ENCODE data around the gene ZNF782.
A peak's percentile ranks its signal among the peaks of the same experiment; 100 is the strongest.

The ZNF782 gene

DNA sequence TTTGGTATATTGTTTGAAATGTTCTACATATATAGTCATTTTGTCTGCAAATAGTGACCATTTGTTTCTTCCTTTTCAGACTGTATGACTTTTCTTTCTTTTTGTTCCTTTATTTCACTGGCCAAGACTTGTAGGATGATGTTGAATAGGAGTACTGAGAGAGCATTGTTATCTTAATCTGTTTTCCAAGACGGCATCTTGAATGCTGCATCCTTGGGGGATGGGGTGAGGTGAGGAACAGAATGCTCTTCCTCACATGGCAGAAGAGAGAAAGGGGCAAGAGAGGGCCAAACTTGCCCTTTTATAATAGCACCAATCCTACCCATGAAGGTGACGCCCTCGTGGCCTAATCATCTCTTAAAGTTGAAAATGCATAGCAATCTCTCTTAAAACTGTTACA lies 72.8 kb downstream of the ZNF782 start:
- Mint-ChIP-seq H3K4me1 (ENCODE audit: low read depth) (peaks cover 38% of the 10 kb centered on the region), H3K36me3 (ENCODE audit: low read depth) (peaks cover 24% of the 10 kb centered on the region), H3K4me3 (no peak overlapping the region), H3K27me3 (no peaks in the 10 kb centered on the region), H3K27ac (no peak overlapping the region), H3K9me3 (peaks cover 12% of the 10 kb centered on the region)

DNA sequence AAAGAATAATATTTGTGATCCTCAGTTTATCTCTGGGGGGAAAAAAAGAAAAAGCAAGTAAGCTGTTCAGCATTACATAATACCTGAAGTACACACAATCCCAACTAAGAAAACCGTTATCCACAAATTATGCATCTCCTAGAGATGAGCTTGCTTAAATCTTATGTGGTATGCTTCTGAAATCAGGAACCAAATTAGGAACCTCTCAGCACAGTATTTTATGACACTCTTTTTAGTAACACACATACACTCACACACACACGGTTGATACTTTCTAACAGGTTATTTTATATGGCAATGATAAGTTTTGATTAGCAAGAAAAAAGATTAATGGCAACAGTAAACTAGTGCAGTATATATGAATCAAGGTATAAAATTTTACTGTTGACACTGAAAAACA lies 75.2 kb downstream of the ZNF782 start:
- H3K9me3 Mint-ChIP-seq, result peaks cover 9% of the 10 kb centered on the region
- peak overlapping the region; percentile 96 for H3K4me3 Mint-ChIP-seq
- no peaks in the 10 kb centered on the region for H3K27me3 Mint-ChIP-seq
- H3K4me1 Mint-ChIP-seq (ENCODE audit: low read depth), result peaks cover 41% of the 10 kb centered on the region
- peak overlapping the region; percentile 36 for H3K27ac Mint-ChIP-seq
- H3K36me3 Mint-ChIP-seq (ENCODE audit: low read depth), result peaks cover 29% of the 10 kb centered on the region

DNA sequence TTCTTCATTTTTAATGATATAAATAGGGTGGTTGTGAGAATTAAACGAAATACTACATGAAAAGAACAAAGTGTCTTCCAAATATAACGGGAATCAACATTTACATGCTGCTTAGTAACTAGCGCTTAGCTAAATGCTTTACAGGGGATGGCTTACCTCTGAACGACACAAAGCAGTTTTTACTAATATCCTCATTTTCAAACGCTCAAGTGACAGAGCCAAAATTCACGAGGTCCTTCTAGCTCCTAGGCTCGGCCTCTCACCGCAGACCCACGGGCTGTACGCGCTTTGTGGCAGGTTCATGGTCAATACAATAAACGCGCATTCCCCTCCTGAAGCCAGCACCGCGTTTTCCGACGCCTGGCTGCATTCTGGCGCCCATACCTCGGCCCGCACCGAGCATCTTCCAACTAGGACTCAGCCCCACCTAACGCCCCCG lies 76.9 kb downstream of the ZNF782 start:
- Mint-ChIP-seq H3K27ac (peak overlapping the region; percentile 83), H3K4me3 (peak overlapping the region; percentile 96), H3K36me3 (ENCODE audit: low read depth) (peaks cover 35% of the 10 kb centered on the region)

DNA sequence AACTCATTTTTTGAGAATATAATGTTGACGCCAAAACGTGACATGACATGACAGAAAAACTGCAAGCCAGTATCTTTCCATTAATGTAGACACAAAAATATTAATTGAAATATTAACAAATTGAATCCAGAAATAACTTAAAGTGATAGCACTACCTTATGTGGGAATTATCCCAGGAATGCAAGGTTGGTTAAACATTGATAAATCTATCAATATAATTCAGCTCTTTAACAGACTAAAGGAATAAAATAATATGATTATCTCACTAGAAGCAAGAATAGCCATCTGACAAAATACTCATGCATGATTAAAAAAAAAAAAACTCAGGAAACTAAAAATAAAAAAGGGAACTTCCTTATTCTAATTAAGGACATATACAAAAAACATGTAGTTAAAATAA lies 83.2 kb downstream of the ZNF782 start:
- Mint-ChIP-seq H3K27me3 (no peaks in the 10 kb centered on the region), H3K9me3 (peaks cover 43% of the 10 kb centered on the region), H3K4me1 (ENCODE audit: low read depth) (peaks cover 4% of the 10 kb centered on the region), H3K36me3 (ENCODE audit: low read depth) (peaks cover 94% of the 10 kb centered on the region), H3K4me3 (no peak overlapping the region), H3K27ac (no peak overlapping the region)

More for the DNA sequence above, 76.9 kb downstream of the ZNF782 start:
- Mint-ChIP-seq H3K4me1 (ENCODE audit: low read depth) (peaks cover 43% of the 10 kb centered on the region), H3K9me3 (peaks cover 4% of the 10 kb centered on the region), H3K27me3 (no peaks in the 10 kb centered on the region)

DNA sequence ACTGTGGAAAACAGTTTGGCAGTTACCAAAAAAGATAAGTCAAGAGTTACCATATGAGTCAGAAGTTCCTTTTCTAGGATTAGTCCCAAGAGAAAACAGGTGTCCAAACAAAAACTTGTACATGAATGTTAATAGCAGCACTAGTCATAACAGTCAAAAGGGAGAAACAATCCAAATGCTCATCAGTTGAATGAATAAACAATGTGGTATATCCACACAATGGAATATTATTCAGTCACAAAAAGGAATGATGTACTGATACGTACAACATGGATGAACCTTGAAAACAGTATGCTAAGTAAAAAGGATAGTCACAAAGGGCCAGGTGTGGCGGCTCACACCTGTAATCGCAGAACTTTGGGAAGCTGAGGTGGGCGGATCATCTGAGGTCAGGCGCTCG lies 84.3 kb downstream of the ZNF782 start:
- Mint-ChIP-seq H3K4me1 (ENCODE audit: low read depth) (peaks cover 4% of the 10 kb centered on the region), H3K9me3 (peaks cover 48% of the 10 kb centered on the region), H3K4me3 (no peak overlapping the region), H3K36me3 (ENCODE audit: low read depth) (peaks cover 99% of the 10 kb centered on the region), H3K27me3 (no peaks in the 10 kb centered on the region), H3K27ac (no peak overlapping the region)
